ENCODE results near the gene MGRN1. TPM values are rescaled to one million over a fixed set of nuclear protein-coding genes. Genes with fewer than 3 reads are reported as not detected.

The MGRN1 gene
- total and polyA plus RNA-seq, 4 donors = 15.4 to 77.7 (median 42.9) TPM

GRCh38 chr16:4588961-4589360, 35.7 kb upstream of the MGRN1 start:
- peaks cover 0 to 2% of the 10 kb centered on the region in 2 donors for H3K27me3 ChIP-seq (ENCODE audit: control insufficient read depth in 1 of 2, insufficient read depth in 2 of 2, low read length in 1 of 2)
- peaks cover 3% of the 10 kb centered on the region for H3K9me3 ChIP-seq (ENCODE audit: control insufficient read depth, low read length)
- intact Hi-C loops (cut with DNase I) = no loop called here
- WGBS, 2 donors = 95 to 96% methylated on average over 6 of the region's 6 CpGs
- H3K27ac ChIP-seq (ENCODE audit: low read depth in 1 of 2, low read length in 2 of 2) = no peak overlapping the region
- H3K4me3 ChIP-seq (ENCODE audit: low read length in 2 of 2) = no peak overlapping the region
- no peaks in the 10 kb centered on the region for H3K36me3 ChIP-seq (ENCODE audit: control insufficient read depth in 1 of 2, insufficient read depth in 2 of 2, low read length in 1 of 2)
- DNase-seq (no peak), ATAC-seq (ENCODE audit: low FRiP score) (no peak)
- no peaks in the 10 kb centered on the region for H3K4me1 ChIP-seq (ENCODE audit: control insufficient read depth in 1 of 2, insufficient read depth in 2 of 2, low read length in 2 of 2)

- no peaks in the 10 kb centered on the region for H3K4me1 ChIP-seq (ENCODE audit: control insufficient read depth in 1 of 2, insufficient read depth in 2 of 2, low read length in 2 of 2)
- H3K27ac ChIP-seq (ENCODE audit: low read depth in 1 of 2, low read length in 2 of 2) = no peak overlapping the region
- ATAC-seq (ENCODE audit: low FRiP score) (no peak), DNase-seq (no peak)
- intact Hi-C loops (cut with DNase I) = no loop called here
- no peak overlapping the region for H3K4me3 ChIP-seq (ENCODE audit: low read length in 2 of 2)
- H3K9me3 ChIP-seq (ENCODE audit: control insufficient read depth, low read length) = peaks cover 3% of the 10 kb centered on the region
- WGBS, 2 donors = 73 to 77% methylated on average over 6 of the region's 6 CpGs
- peaks cover 0 to 2% of the 10 kb centered on the region in 2 donors for H3K27me3 ChIP-seq (ENCODE audit: control insufficient read depth in 1 of 2, insufficient read depth in 2 of 2, low read length in 1 of 2)
- H3K36me3 ChIP-seq (ENCODE audit: control insufficient read depth in 1 of 2, insufficient read depth in 2 of 2, low read length in 1 of 2) = no peaks in the 10 kb centered on the region
Observed at GRCh38 chr16:4591191-4591590, 33.4 kb upstream of the MGRN1 start.

- no peak for DNase-seq
- peaks cover 0 to 2% of the 10 kb centered on the region in 2 donors for H3K27me3 ChIP-seq (ENCODE audit: control insufficient read depth in 1 of 2, insufficient read depth in 2 of 2, low read length in 1 of 2)
- H3K9me3 ChIP-seq (ENCODE audit: control insufficient read depth, low read length) = peaks cover 3% of the 10 kb centered on the region
- intact Hi-C loops (cut with DNase I) = no loop called here
- no peaks in the 10 kb centered on the region for H3K4me1 ChIP-seq (ENCODE audit: control insufficient read depth in 1 of 2, insufficient read depth in 2 of 2, low read length in 2 of 2)
- 87 to 88% methylated on average over 17 of the region's 17 CpGs for WGBS, 2 donors
- H3K27ac ChIP-seq (ENCODE audit: low read depth in 1 of 2, low read length in 2 of 2) = no peak overlapping the region
- H3K4me3 ChIP-seq (ENCODE audit: low read length in 2 of 2) = no peak overlapping the region
- no peaks in the 10 kb centered on the region for H3K36me3 ChIP-seq (ENCODE audit: control insufficient read depth in 1 of 2, insufficient read depth in 2 of 2, low read length in 1 of 2)
- ATAC-seq (ENCODE audit: low FRiP score) = no peak
Observed at GRCh38 chr16:4591706-4592470, 32.7 kb upstream of the MGRN1 start.

DNA sequence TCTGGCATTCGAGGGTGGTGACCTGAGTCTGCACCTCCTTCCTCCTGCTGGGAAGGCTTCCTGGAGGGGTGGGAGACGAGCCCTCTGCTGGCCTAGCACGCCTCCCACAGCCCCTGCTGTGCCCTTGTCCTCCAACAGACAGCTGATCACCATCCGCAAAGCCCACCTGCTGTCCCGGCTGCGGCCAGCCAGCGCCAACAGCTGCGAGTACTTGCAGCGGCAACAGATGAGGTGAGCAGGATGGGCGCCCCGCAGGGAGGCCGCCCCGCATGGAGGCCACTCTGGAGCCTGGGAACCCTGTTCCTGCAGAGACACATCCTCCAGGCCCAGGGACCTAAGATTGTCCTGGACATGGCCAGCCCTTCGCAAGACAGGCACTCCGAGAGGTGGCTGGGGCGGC, 31.5 kb upstream of the MGRN1 start:
- Histone ChIP-seq H3K27me3 (ENCODE audit: control insufficient read depth in 1 of 2, insufficient read depth in 2 of 2, low read length in 1 of 2) (no peaks in the 10 kb centered on the region), H3K4me1 (ENCODE audit: control insufficient read depth in 1 of 2, insufficient read depth in 2 of 2, low read length in 2 of 2) (no peaks in the 10 kb centered on the region), H3K9me3 (ENCODE audit: control insufficient read depth, low read length) (peaks cover under 1% of the 10 kb centered on the region), H3K4me3 (ENCODE audit: low read length in 2 of 2) (no peak overlapping the region), H3K27ac (ENCODE audit: low read depth in 1 of 2, low read length in 2 of 2) (no peak overlapping the region), H3K36me3 (ENCODE audit: control insufficient read depth in 1 of 2, insufficient read depth in 2 of 2, low read length in 1 of 2) (no peaks in the 10 kb centered on the region)
- ATAC-seq (ENCODE audit: low FRiP score) (no peak), DNase-seq (no peak)
- WGBS, 2 donors = 64% methylated on average over 16 of the region's 16 CpGs
- intact Hi-C loops (cut with DNase I) = no loop called here

GRCh38 chr16:4594433-4595410, 29.9 kb upstream of the MGRN1 start:
- ATAC-seq (ENCODE audit: low FRiP score) = no peak
- Histone ChIP-seq H3K36me3 (ENCODE audit: control insufficient read depth in 1 of 2, insufficient read depth in 2 of 2, low read length in 1 of 2) (no peaks in the 10 kb centered on the region), H3K4me1 (ENCODE audit: control insufficient read depth in 1 of 2, insufficient read depth in 2 of 2, low read length in 2 of 2) (no peaks in the 10 kb centered on the region), H3K27ac (ENCODE audit: low read depth in 1 of 2, low read length in 2 of 2) (no peak overlapping the region), H3K27me3 (ENCODE audit: control insufficient read depth in 1 of 2, insufficient read depth in 2 of 2, low read length in 1 of 2) (no peaks in the 10 kb centered on the region), H3K9me3 (ENCODE audit: control insufficient read depth, low read length) (no peaks in the 10 kb centered on the region), H3K4me3 (ENCODE audit: low read length in 2 of 2) (no peak overlapping the region)
- intact Hi-C loops (cut with DNase I) = no loop called here
- 90 to 91% methylated on average over 38 of the region's 38 CpGs for WGBS, 2 donors
- no peak for DNase-seq

- Histone ChIP-seq H3K9me3 (ENCODE audit: control insufficient read depth, low read length) (no peaks in the 10 kb centered on the region), H3K27ac (ENCODE audit: low read depth in 1 of 2, low read length in 2 of 2) (no peak overlapping the region), H3K4me1 (ENCODE audit: control insufficient read depth in 1 of 2, insufficient read depth in 2 of 2, low read length in 2 of 2) (no peaks in the 10 kb centered on the region), H3K27me3 (ENCODE audit: control insufficient read depth in 1 of 2, insufficient read depth in 2 of 2, low read length in 1 of 2) (no peaks in the 10 kb centered on the region), H3K4me3 (ENCODE audit: low read length in 2 of 2) (no peak overlapping the region), H3K36me3 (ENCODE audit: control insufficient read depth in 1 of 2, insufficient read depth in 2 of 2, low read length in 1 of 2) (no peaks in the 10 kb centered on the region)
- no peak for ATAC-seq (ENCODE audit: low FRiP score)
- intact Hi-C loops (cut with DNase I) = no loop called here
- no peak for DNase-seq
- WGBS, 2 donors = 58 to 63% methylated on average over 9 of the region's 9 CpGs
Observed at GRCh38 chr16:4597174-4597573, 27.5 kb upstream of the MGRN1 start.

- Histone ChIP-seq H3K4me3 (ENCODE audit: low read length in 2 of 2) (no peak overlapping the region), H3K4me1 (ENCODE audit: control insufficient read depth in 1 of 2, insufficient read depth in 2 of 2, low read length in 2 of 2) (no peaks in the 10 kb centered on the region), H3K27ac (ENCODE audit: low read depth in 1 of 2, low read length in 2 of 2) (no peak overlapping the region), H3K27me3 (ENCODE audit: control insufficient read depth in 1 of 2, insufficient read depth in 2 of 2, low read length in 1 of 2) (no peaks in the 10 kb centered on the region), H3K36me3 (ENCODE audit: control insufficient read depth in 1 of 2, insufficient read depth in 2 of 2, low read length in 1 of 2) (no peaks in the 10 kb centered on the region), H3K9me3 (ENCODE audit: control insufficient read depth, low read length) (no peaks in the 10 kb centered on the region)
- ATAC-seq (ENCODE audit: low FRiP score) (no peak), DNase-seq (no peak)
- intact Hi-C loops (cut with DNase I) = no loop called here
- WGBS, 2 donors = 87 to 90% methylated on average over 10 of the region's 10 CpGs
Observed at GRCh38 chr16:4599037-4599436, 25.6 kb upstream of the MGRN1 start.

GRCh38 chr16:4599545-4599944, 25.1 kb upstream of the MGRN1 start:
- intact Hi-C loops (cut with DNase I) = no loop called here
- 55 to 61% methylated on average over 8 of the region's 8 CpGs for WGBS, 2 donors
- no peak overlapping the region for H3K4me3 ChIP-seq (ENCODE audit: low read length in 2 of 2)

More at GRCh38 chr16:4599545-4599944, 25.1 kb upstream of the MGRN1 start:
- ATAC-seq (ENCODE audit: low FRiP score) (no peak), DNase-seq (no peak)
- H3K27ac ChIP-seq (ENCODE audit: low read depth in 1 of 2, low read length in 2 of 2) = no peak overlapping the region
- no peaks in the 10 kb centered on the region for H3K9me3 ChIP-seq (ENCODE audit: control insufficient read depth, low read length)
- no peaks in the 10 kb centered on the region for H3K36me3 ChIP-seq (ENCODE audit: control insufficient read depth in 1 of 2, insufficient read depth in 2 of 2, low read length in 1 of 2)
- H3K4me1 ChIP-seq (ENCODE audit: control insufficient read depth in 1 of 2, insufficient read depth in 2 of 2, low read length in 2 of 2) = no peaks in the 10 kb centered on the region
- H3K27me3 ChIP-seq (ENCODE audit: control insufficient read depth in 1 of 2, insufficient read depth in 2 of 2, low read length in 1 of 2) = no peaks in the 10 kb centered on the region
